ENCODE data around the gene SLC12A2.

DNA sequence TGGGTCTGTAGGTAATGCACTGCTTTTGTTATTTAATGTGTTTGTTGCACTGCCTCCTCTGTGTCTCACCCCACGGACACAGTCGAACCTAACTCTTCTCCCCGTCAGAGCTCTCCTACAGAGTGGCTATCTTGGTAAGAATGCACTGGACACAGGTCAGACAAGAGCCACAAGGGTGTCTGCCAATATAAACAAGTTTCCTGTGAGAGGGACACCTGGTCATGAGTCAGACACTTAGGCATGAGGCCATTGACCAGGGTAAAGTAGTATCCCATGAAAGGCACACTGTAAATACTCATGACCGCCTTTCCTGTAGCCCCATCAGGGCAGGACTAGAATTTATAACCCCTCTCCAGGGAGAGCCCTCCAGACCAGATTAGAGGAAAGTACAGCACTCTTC, 115.5 kb downstream of the SLC12A2 start:
- TF ChIP-seq, protein P1, sequence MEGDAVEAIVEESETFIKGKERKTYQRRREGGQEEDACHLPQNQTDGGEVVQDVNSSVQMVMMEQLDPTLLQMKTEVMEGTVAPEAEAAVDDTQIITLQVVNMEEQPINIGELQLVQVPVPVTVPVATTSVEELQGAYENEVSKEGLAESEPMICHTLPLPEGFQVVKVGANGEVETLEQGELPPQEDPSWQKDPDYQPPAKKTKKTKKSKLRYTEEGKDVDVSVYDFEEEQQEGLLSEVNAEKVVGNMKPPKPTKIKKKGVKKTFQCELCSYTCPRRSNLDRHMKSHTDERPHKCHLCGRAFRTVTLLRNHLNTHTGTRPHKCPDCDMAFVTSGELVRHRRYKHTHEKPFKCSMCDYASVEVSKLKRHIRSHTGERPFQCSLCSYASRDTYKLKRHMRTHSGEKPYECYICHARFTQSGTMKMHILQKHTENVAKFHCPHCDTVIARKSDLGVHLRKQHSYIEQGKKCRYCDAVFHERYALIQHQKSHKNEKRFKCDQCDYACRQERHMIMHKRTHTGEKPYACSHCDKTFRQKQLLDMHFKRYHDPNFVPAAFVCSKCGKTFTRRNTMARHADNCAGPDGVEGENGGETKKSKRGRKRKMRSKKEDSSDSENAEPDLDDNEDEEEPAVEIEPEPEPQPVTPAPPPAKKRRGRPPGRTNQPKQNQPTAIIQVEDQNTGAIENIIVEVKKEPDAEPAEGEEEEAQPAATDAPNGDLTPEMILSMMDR (IDR thresholded peaks at IDR 0.05; ENCODE audit: low read length), result no peak
- TF ChIP-seq EZH2 (IDR thresholded peaks at IDR 0.05; ENCODE audit: borderline replicate concordance, low read length), result no peak

Measured in OCI-LY1 (cell line).